Globus pallidus (tissue), 1 donor: ENCODE results near the gene OR4D2.
A peak's percentile ranks its signal among the peaks of the same experiment; 100 is the strongest.

Experiments
- DNase-seq: peaks from one replicate; pipeline ENCODE4 v3.0.0-alpha.2; 2015; ENCODE audit warnings: low spot score

The OR4D2 gene

GRCh38 chr17:58210922-58211321 is 44.1 kb downstream of the OR4D2 start:
- no peak for DNase-seq

- DNase-seq = no peak
These were observed 48.9 kb downstream of the OR4D2 start for GRCh38 chr17:58215685-58216084.

GRCh38 chr17:58217766-58218165 is 51.0 kb downstream of the OR4D2 start:
- DNase-seq = no peak

- peak; percentile 83 for DNase-seq
These were observed 52.4 kb downstream of the OR4D2 start, which contains the start of gene MKS1 for GRCh38 chr17:58219007-58219788. MKS1 (minus strand) TSS chr17:58219255; CDS start chr17:58219230, 25 bp downstream.

GRCh38 chr17:58219789-58220183 is 53.0 kb downstream of the OR4D2 start:
- peak; percentile 14 for DNase-seq
